Neural progenitor cell (in vitro differentiated cells): Measurements from ENCODE around the gene CYTH1. TPM values are rescaled to one million over a fixed set of nuclear protein-coding genes. Genes with fewer than 3 reads are reported as not detected.
A peak's percentile ranks its signal among the peaks of the same experiment; 100 is the strongest.

Experiments
- DNase-seq: peaks from one replicate; pipeline ENCODE4 v3.0.0-alpha.2; 2016; ENCODE audit warnings: low spot score
- H2AFZ ChIP-seq: fragments of 200-600 bp; sonication (generic); replicated peaks from 2 replicates; pipeline ENCODE4 v1.6.1; 2016; ENCODE audit warnings: antibody characterized with exemption
- H3F3A ChIP-seq: fragments of 200-600 bp; sonication (generic); 2 replicates; pipeline ENCODE4 v1.6.1; 2016; ENCODE audit warnings: antibody characterized with exemption, low read depth
- H3K27ac ChIP-seq: fragments of 200-600 bp; sonication (generic); 2 replicates; pipeline ENCODE4 v1.5.1; 2016; ENCODE audit warnings: mild to moderate bottlenecking
- H3K27me3 ChIP-seq: fragments of 200-600 bp; sonication (generic); 2 replicates; pipeline ENCODE4 v1.6.1; 2016; ENCODE audit warnings: mild to moderate bottlenecking, moderate library complexity
- H3K36me3 ChIP-seq: fragments of 200-600 bp; sonication (generic); 2 replicates; pipeline ENCODE4 v1.5.1; 2016
- H3K4me1 ChIP-seq: fragments of 200-600 bp; sonication (generic); 2 replicates; pipeline ENCODE4 v1.6.1; 2016; ENCODE audit warnings: mixed run types
- H3K4me2 ChIP-seq: fragments of 200-600 bp; sonication (generic); 2 replicates; pipeline ENCODE4 v1.6.1; 2016
- H3K4me3 ChIP-seq: fragments of 200-600 bp; sonication (generic); 2 replicates; pipeline ENCODE4 v1.5.1; 2016
- H3K79me2 ChIP-seq: fragments of 200-600 bp; sonication (generic); 2 replicates; pipeline ENCODE4 v1.6.1; 2016; ENCODE audit warnings: low read depth
- H3K9ac ChIP-seq: fragments of 200-600 bp; sonication (generic); 2 replicates; pipeline ENCODE4 v1.6.1; 2016
- H3K9me3 ChIP-seq: fragments of 200-600 bp; sonication (generic); 2 replicates; pipeline ENCODE4 v1.5.1; 2016; ENCODE audit warnings: low read depth
- H4K20me1 ChIP-seq: fragments of 200-600 bp; sonication (generic); 2 replicates; pipeline ENCODE4 v1.6.1; 2016; ENCODE audit warnings: low read depth
- H3K27ac Mint-ChIP-seq: 3 replicates; pipeline ENCODE4 v1.8.0; 2021; ENCODE audit warnings: mixed read lengths
- H3K27me3 Mint-ChIP-seq: 2 replicates; pipeline ENCODE4 v1.8.0; 2022; ENCODE audit warnings: low read depth, mild to moderate bottlenecking, inconsistent platforms, moderate library complexity, mixed read lengths; ENCODE audit not compliant: insufficient read depth
- H3K36me3 Mint-ChIP-seq: 3 replicates; pipeline ENCODE4 v1.8.0; 2021; ENCODE audit warnings: mixed read lengths
- H3K4me1 Mint-ChIP-seq: 3 replicates; pipeline ENCODE4 v1.8.0; 2021; ENCODE audit warnings: mixed read lengths
- H3K4me3 Mint-ChIP-seq: 3 replicates; pipeline ENCODE4 v1.8.0; 2021; ENCODE audit warnings: mild to moderate bottlenecking, moderate library complexity, mixed read lengths
- H3K9me3 Mint-ChIP-seq: 3 replicates; pipeline ENCODE4 v1.8.0; 2020; ENCODE audit warnings: mixed read lengths
- EZH2 ChIP-seq: fragments of 200-600 bp; sonication (generic); IDR thresholded peaks from 2 replicates; pipeline ENCODE4 v1.6.1; 2017; ENCODE audit warnings: antibody characterized with exemption, mild to moderate bottlenecking, moderate library complexity
- EZH2phosphoT487 ChIP-seq: fragments of 200-600 bp; sonication (generic); IDR thresholded peaks from 2 replicates; pipeline ENCODE4 v1.6.1; 2017; ENCODE audit warnings: antibody characterized with exemption
- total RNA-seq: library from RNA; depleted of rRNA; stranded (reverse); fragments of >200 nt; gene quantifications from 2 replicates; pipeline ENCODE4 v1.2.3, GENCODE V29; 2015; ENCODE audit warnings: low replicate concordance
- TF ChIP-seq, protein P1 (sequence below): fragments of 200-600 bp; sonication (generic); IDR thresholded peaks from 2 replicates; pipeline ENCODE4 v1.5.1; 2017; ENCODE audit warnings: antibody characterized with exemption, mild to moderate bottlenecking

Gene CYTH1, protein sequence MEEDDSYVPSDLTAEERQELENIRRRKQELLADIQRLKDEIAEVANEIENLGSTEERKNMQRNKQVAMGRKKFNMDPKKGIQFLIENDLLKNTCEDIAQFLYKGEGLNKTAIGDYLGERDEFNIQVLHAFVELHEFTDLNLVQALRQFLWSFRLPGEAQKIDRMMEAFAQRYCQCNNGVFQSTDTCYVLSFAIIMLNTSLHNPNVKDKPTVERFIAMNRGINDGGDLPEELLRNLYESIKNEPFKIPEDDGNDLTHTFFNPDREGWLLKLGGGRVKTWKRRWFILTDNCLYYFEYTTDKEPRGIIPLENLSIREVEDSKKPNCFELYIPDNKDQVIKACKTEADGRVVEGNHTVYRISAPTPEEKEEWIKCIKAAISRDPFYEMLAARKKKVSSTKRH
- 14.8 and 16.0 TPM in 2 replicates for total RNA-seq

DNA sequence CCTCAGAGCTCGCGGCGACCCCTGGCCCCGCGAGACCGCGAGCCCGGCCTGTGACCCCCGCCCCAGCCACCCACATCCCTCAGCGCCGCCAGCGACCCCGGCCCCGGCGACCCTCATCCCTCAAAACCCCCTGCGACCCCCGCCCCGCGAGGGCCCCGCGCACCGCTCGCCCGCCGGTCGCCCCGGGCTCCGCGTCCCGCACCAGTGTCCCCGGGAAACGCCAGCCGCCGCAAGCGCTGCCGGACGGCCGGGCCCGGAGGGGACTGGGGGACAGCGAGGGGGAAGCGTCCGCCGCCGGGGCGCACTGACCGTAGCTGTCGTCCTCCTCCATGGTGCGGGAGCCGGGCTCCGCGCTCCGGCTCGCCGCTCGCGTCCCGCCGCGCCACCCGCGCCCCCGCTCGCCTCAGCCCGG lies at the start of gene CYTH1:
Gene CYTH1, minus strand, starts transcription at position 381 of the 412 bp plus-strand sequence. Its CDS starts 50 bp downstream, at position 331.
- H3K27me3 ChIP-seq = peaks cover 34% of the 10 kb centered on the region
- no peaks in the 10 kb centered on the region for H3K36me3 ChIP-seq
- no peaks in the 10 kb centered on the region for H3K9me3 ChIP-seq
- H3K4me2 ChIP-seq = peak within 1 kb of the TSS; percentile 86
- peak within 1 kb of the TSS; percentile 95 for H2AFZ ChIP-seq
- Mint-ChIP-seq H3K9me3 (no peaks in the 10 kb centered on the region), H3K27ac (no peak within 1 kb of the TSS), H3K4me1 (peaks cover 19% of the 10 kb centered on the region), H3K4me3 (peak within 1 kb of the TSS; percentile 90), H3K27me3 (peaks cover 8% of the 10 kb centered on the region), H3K36me3 (no peaks in the 10 kb centered on the region)
- H4K20me1 ChIP-seq = peaks cover 33% of the 10 kb centered on the region
- H3K4me1 ChIP-seq = peaks cover 12% of the 10 kb centered on the region
- no peak for DNase-seq
- no peak for TF ChIP-seq EZH2phosphoT487
- TF ChIP-seq EZH2 = no peak
- TF ChIP-seq, protein P1, sequence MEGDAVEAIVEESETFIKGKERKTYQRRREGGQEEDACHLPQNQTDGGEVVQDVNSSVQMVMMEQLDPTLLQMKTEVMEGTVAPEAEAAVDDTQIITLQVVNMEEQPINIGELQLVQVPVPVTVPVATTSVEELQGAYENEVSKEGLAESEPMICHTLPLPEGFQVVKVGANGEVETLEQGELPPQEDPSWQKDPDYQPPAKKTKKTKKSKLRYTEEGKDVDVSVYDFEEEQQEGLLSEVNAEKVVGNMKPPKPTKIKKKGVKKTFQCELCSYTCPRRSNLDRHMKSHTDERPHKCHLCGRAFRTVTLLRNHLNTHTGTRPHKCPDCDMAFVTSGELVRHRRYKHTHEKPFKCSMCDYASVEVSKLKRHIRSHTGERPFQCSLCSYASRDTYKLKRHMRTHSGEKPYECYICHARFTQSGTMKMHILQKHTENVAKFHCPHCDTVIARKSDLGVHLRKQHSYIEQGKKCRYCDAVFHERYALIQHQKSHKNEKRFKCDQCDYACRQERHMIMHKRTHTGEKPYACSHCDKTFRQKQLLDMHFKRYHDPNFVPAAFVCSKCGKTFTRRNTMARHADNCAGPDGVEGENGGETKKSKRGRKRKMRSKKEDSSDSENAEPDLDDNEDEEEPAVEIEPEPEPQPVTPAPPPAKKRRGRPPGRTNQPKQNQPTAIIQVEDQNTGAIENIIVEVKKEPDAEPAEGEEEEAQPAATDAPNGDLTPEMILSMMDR = no peak
- H3K9ac ChIP-seq = no peak within 1 kb of the TSS
- H3K79me2 ChIP-seq = peaks cover 2% of the 10 kb centered on the region
- no peak within 1 kb of the TSS for H3K27ac ChIP-seq
- peak within 1 kb of the TSS; percentile 99 for H3K4me3 ChIP-seq
- H3F3A ChIP-seq = peaks cover 29% of the 10 kb centered on the region

DNA sequence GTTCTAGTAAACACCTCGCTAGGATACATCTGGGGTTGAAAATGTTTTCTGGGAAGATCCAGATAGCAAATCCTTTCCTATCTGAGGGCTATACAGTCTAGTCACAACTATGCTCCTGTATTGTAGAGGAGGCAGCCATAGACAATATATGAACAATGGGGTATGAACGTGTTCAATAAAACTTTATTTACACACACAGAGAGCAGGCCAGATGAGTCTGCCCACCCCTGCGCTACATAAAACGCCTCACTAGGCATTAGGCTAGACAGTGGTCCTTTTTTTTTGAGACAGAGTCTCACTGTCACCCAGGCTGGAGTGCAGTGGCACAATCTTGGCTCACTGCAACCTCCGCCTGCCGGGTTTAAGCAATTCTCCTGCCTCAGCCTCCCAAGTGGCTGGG lies 47.4 kb upstream of the CYTH1 start:
- peaks cover 8% of the 10 kb centered on the region for H3K79me2 ChIP-seq
- peaks cover 23% of the 10 kb centered on the region for H4K20me1 ChIP-seq
- H3K4me1 Mint-ChIP-seq = no peaks in the 10 kb centered on the region
- H3K4me3 ChIP-seq = no peak overlapping the region
- DNase-seq = no peak
- no peaks in the 10 kb centered on the region for H3K4me1 ChIP-seq
- H3K36me3 Mint-ChIP-seq = peaks cover 32% of the 10 kb centered on the region
- H3K27ac ChIP-seq = no peak overlapping the region
- no peak overlapping the region for H3K9ac ChIP-seq
- H3K27ac Mint-ChIP-seq = no peak overlapping the region
- no peaks in the 10 kb centered on the region for H3K9me3 ChIP-seq
- H3K36me3 ChIP-seq = no peaks in the 10 kb centered on the region
- peaks cover 2% of the 10 kb centered on the region for H3K27me3 Mint-ChIP-seq
- no peaks in the 10 kb centered on the region for H3F3A ChIP-seq
- no peak overlapping the region for H3K4me3 Mint-ChIP-seq
- H3K9me3 Mint-ChIP-seq = no peaks in the 10 kb centered on the region
- H2AFZ ChIP-seq = no peak overlapping the region
- TF ChIP-seq EZH2phosphoT487 (no peak), EZH2 (no peak)
- TF ChIP-seq, protein P1 = no peak
- H3K4me2 ChIP-seq = no peak overlapping the region
- H3K27me3 ChIP-seq = no peaks in the 10 kb centered on the region

DNA sequence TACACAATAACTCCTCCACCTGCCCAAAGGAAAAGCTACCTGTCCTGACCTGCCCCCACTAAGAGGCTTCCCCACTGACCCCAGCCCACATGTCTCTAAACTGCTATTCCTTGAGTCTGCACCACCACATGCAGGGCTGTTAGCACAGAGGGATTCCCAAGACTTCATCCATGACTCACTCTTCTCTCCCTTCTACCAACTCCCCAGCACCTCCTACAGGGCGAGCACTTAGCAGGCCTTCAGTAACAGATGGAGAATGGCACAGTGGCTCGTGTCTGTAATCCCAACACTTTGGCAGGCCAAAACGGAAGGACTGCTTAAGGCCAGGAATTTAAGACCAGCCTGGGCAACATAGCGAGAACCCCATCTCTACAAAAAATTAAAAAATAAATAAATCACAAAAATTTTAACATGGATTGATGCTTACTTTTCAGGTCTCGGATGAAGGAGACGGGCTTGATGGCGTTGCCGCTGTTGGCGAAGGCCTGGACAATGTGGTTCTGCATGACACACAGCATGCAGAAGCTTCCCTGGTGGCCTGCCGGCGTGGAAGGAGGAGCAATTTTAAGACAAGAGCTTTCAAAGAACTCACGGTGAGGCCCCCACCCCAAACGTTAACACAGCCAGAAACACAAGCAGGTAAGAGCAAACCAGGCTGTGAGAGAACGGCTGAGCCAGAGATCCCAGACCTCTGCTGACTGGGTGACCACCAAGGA lies 46.6 kb upstream of the CYTH1 start:
- peak; percentile 24 for DNase-seq

More for the DNA sequence above, 46.6 kb upstream of the CYTH1 start:
- H3K27ac ChIP-seq = no peak overlapping the region
- peaks cover 12% of the 10 kb centered on the region for H3K79me2 ChIP-seq
- no peaks in the 10 kb centered on the region for H3K9me3 ChIP-seq
- H3K4me1 ChIP-seq = peaks cover 5% of the 10 kb centered on the region
- H3K4me3 Mint-ChIP-seq = no peak overlapping the region
- no peaks in the 10 kb centered on the region for H3K36me3 ChIP-seq
- H3K4me2 ChIP-seq = no peak overlapping the region
- H3K27me3 Mint-ChIP-seq = peaks cover 2% of the 10 kb centered on the region
- peaks cover 32% of the 10 kb centered on the region for H4K20me1 ChIP-seq
- no peak overlapping the region for H2AFZ ChIP-seq
- H3K4me1 Mint-ChIP-seq = peaks cover 5% of the 10 kb centered on the region
- TF ChIP-seq EZH2phosphoT487 (no peak), EZH2 (no peak)
- TF ChIP-seq, protein P1 = peak; percentile 10
- H3K36me3 Mint-ChIP-seq = peaks cover 35% of the 10 kb centered on the region
- no peaks in the 10 kb centered on the region for H3K27me3 ChIP-seq
- H3K27ac Mint-ChIP-seq = no peak overlapping the region
- no peaks in the 10 kb centered on the region for H3K9me3 Mint-ChIP-seq
- no peaks in the 10 kb centered on the region for H3F3A ChIP-seq
- no peak overlapping the region for H3K9ac ChIP-seq
- no peak overlapping the region for H3K4me3 ChIP-seq
